ENCODE measurements around the gene RAB31. TPM values are rescaled to one million over a fixed set of nuclear protein-coding genes. Genes with fewer than 3 reads are reported as not detected.

The RAB31 gene
- total RNA-seq, 4 donors from 2014 or later = 27.1 to 54.4 (median 44.3) TPM

DNA sequence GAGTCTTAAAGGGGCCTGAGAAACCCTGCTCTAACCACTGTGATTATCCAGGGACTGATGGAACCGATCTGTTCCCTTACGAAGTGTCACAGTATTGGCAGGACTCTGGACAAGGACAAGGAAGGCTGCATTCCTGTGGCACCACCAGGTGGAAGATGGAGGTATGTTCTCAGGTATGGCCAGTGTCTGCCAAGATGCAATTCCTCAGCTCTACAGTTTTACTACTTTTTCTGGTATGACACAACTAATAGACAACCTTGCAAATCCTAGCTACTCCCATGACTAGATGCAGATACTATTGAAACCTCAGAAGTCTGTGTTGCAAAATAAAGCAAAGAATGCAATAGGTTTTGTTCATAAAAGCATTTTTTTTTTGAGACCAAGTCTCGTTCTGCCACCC is 14.6 kb downstream of the RAB31 start:
- Histone ChIP-seq H3K9me3 (peaks cover 0 to 3% (median 0%) of the 10 kb centered on the region in 4 donors), H3K27ac (no peak overlapping the region)

GRCh38 chr18:9724797-9725585 is 16.9 kb downstream of the RAB31 start:
- Histone ChIP-seq H3K9me3 (peaks cover 0 to 3% (median 0%) of the 10 kb centered on the region in 4 donors), H3K4me3 (no peak overlapping the region), H3K36me3 (peaks cover 0 to 36% (median 0%) of the 10 kb centered on the region in 3 donors), H3K27ac (no peak overlapping the region), H3K4me1 (peaks cover 0 to 2% (median 0%) of the 10 kb centered on the region in 4 donors), H3K27me3 (no peaks in the 10 kb centered on the region)
- TF ChIP-seq, protein P1, sequence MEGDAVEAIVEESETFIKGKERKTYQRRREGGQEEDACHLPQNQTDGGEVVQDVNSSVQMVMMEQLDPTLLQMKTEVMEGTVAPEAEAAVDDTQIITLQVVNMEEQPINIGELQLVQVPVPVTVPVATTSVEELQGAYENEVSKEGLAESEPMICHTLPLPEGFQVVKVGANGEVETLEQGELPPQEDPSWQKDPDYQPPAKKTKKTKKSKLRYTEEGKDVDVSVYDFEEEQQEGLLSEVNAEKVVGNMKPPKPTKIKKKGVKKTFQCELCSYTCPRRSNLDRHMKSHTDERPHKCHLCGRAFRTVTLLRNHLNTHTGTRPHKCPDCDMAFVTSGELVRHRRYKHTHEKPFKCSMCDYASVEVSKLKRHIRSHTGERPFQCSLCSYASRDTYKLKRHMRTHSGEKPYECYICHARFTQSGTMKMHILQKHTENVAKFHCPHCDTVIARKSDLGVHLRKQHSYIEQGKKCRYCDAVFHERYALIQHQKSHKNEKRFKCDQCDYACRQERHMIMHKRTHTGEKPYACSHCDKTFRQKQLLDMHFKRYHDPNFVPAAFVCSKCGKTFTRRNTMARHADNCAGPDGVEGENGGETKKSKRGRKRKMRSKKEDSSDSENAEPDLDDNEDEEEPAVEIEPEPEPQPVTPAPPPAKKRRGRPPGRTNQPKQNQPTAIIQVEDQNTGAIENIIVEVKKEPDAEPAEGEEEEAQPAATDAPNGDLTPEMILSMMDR (IDR thresholded peaks at IDR 0.05) = no peak
- TF ChIP-seq EP300 (IDR thresholded peaks at IDR 0.05) (no peak), POLR2A (IDR thresholded peaks at IDR 0.05) (no peak)
- WGBS, 2 donors = 94% methylated on average over 5 of the region's 5 CpGs
- DNase-seq (ENCODE audit: low spot score in 2 of 2) = no peak

More for the DNA sequence above, 14.6 kb downstream of the RAB31 start:
- DNase-seq (ENCODE audit: low spot score in 2 of 2) = no peak
- Histone ChIP-seq H3K4me1 (peaks cover 0 to 8% (median 3%) of the 10 kb centered on the region in 4 donors), H3K4me3 (no peak overlapping the region), H3K36me3 (peaks cover 0 to 36% (median 0%) of the 10 kb centered on the region in 3 donors), H3K27me3 (no peaks in the 10 kb centered on the region)
- TF ChIP-seq, protein P1 (IDR thresholded peaks at IDR 0.05) = no peak
- TF ChIP-seq POLR2A (IDR thresholded peaks at IDR 0.05) = no peak
- TF ChIP-seq EP300 (IDR thresholded peaks at IDR 0.05) = no peak
- WGBS, 2 donors = 86 to 93% methylated on average over 3 of the region's 3 CpGs

DNA sequence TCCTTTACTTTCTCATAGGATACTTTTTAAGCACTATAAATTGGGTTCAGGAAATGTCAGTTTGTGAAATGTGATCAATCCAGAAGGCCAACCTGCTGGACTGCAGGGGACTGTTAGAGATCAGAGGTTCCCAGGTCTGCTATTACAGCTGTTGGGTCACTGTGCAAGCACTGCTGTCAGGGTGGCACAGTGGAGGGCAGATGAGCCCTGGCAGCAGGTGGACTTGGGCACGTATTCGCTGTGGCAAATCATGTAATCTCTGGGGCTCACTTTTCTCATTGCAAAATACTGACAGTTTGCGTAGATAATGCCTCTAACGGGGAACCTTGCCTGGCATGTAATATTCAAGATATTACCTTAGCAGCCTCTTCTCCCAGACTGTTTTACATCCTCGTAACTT is 18.1 kb downstream of the RAB31 start:
- no peak overlapping the region for H3K4me3 ChIP-seq
- no peak overlapping the region for H3K27ac ChIP-seq
- H3K27me3 ChIP-seq = no peaks in the 10 kb centered on the region
- TF ChIP-seq EP300 (IDR thresholded peaks at IDR 0.05) = no peak
- TF ChIP-seq POLR2A (IDR thresholded peaks at IDR 0.05) = no peak
- TF ChIP-seq, protein P1 (IDR thresholded peaks at IDR 0.05) = no peak
- WGBS, 2 donors = 87 to 92% methylated on average over 5 of the region's 5 CpGs
- peaks cover 0 to 36% (median 0%) of the 10 kb centered on the region in 3 donors for H3K36me3 ChIP-seq
- peaks cover 0 to 3% (median 0%) of the 10 kb centered on the region in 4 donors for H3K9me3 ChIP-seq
- no peak for DNase-seq (ENCODE audit: low spot score in 2 of 2)
- H3K4me1 ChIP-seq = no peaks in the 10 kb centered on the region

GRCh38 chr18:9726936-9727335 is 18.8 kb downstream of the RAB31 start:
- no peak overlapping the region for H3K4me3 ChIP-seq
- H3K27me3 ChIP-seq = no peaks in the 10 kb centered on the region
- TF ChIP-seq, protein P1 (IDR thresholded peaks at IDR 0.05) = no peak
- TF ChIP-seq POLR2A (IDR thresholded peaks at IDR 0.05) = no peak
- no peak for DNase-seq (ENCODE audit: low spot score in 2 of 2)
- WGBS, 2 donors = 67 to 70% methylated on average over 2 of the region's 2 CpGs
- H3K36me3 ChIP-seq = peaks cover 0 to 37% (median 0%) of the 10 kb centered on the region in 3 donors
- H3K27ac ChIP-seq = no peak overlapping the region
- peaks cover 0 to 3% (median 0%) of the 10 kb centered on the region in 4 donors for H3K9me3 ChIP-seq
- no peaks in the 10 kb centered on the region for H3K4me1 ChIP-seq

DNA sequence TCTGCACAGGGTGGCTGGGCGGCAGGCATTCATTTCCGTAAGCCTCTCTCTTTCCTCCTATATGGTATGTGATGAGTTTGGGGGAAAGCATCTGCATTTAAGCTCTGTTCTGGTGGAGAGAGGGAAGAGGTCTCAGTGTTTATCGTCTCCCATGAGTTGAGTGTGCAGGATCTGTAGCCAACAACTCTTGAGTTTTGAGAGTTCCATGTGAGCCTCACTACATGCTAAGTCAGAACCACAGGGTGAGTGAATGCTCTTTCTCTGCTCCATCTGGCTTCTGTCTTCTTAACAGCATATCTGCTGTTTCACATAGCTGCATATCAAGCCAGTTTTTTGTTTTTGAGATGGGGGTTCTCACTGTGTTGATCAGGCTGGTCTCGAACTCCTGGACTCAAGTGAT is 22.7 kb downstream of the RAB31 start:
- no peaks in the 10 kb centered on the region for H3K4me1 ChIP-seq
- no peak for TF ChIP-seq EP300 (IDR thresholded peaks at IDR 0.05)
- TF ChIP-seq POLR2A (IDR thresholded peaks at IDR 0.05) = no peak
- TF ChIP-seq, protein P1 (IDR thresholded peaks at IDR 0.05) = no peak
- H3K27me3 ChIP-seq = no peaks in the 10 kb centered on the region
- no peak overlapping the region for H3K27ac ChIP-seq
- 94 to 97% methylated on average over 4 of the region's 4 CpGs for WGBS, 2 donors
- no peak overlapping the region for H3K4me3 ChIP-seq
- DNase-seq (ENCODE audit: low spot score in 2 of 2) = no peak
- H3K36me3 ChIP-seq = peaks cover 0 to 22% (median 0%) of the 10 kb centered on the region in 3 donors
- H3K9me3 ChIP-seq = no peaks in the 10 kb centered on the region

All from tibial nerve (tissue), 4 donors.